NT2/D1 (cell line): ENCODE measurements around the gene TMEM14B.
"Not testable (repeated sequence)": the region's sequence is repeated elsewhere in the genome, so short reads cannot be mapped to it uniquely, and the experiment has no call there.

ENCODE experiments used
- SUZ12 ChIP-seq: IDR thresholded peaks from 2 replicates; pipeline ENCODE4 v1.6.1; 2011; ENCODE audit not compliant: insufficient read length, insufficient read depth; ENCODE audit errors: extremely low read depth
- YY1 ChIP-seq: IDR thresholded peaks from 2 replicates; pipeline ENCODE4 v1.6.1; 2011; ENCODE audit not compliant: insufficient read length, insufficient read depth
- ZNF274 ChIP-seq: IDR thresholded peaks from 2 replicates; pipeline ENCODE4 v1.6.1; 2011; ENCODE audit warnings: mild to moderate bottlenecking, low read depth, low read length

- not testable (repeated sequence) for TF ChIP-seq ZNF274, SUZ12, YY1
These were observed 4.2 kb downstream of the TMEM14B start for GRCh38 chr6:10751757-10752156.
